HepG2 (cell line): ENCODE data around the gene AMOTL1. TPM values are rescaled to one million over a fixed set of nuclear protein-coding genes. Genes with fewer than 3 reads are reported as not detected.

Source experiments
- ATAC-seq: fragments of 200-7000 bp; cut with Tn5 transposase; 3 replicates; pipeline ENCODE4 v1.9.1; 2020; ENCODE audit warnings: mild to moderate bottlenecking, moderate library complexity
- BruUV-seq: library from RNA; stranded (reverse); fragments of 400-500 nt; replicated peaks from 2 replicates; lab custom pipeline; 2021; lab: Mats Ljungman, UMichigan
- CTCF ChIA-PET: fragments of 300-600 bp; formaldehyde crosslinking; extraction: SDS; loops from one replicate; lab custom pipeline; 2021; ENCODE audit warnings: low total read pairs, inconsistent platforms, low intra/inter-chr PET ratio; lab: Yijun Ruan, JAX
- POLR2A ChIA-PET: fragments of 350-600 bp; sonication (Branson Sonifier 250); formaldehyde crosslinking; loops from one replicate; lab custom pipeline; 2020; ENCODE audit warnings: antibody characterized with exemption, inconsistent platforms; lab: Yijun Ruan, JAX
- DNase-seq: peaks from one replicate; pipeline ENCODE4 v3.0.0-alpha.2; 2015; ENCODE audit warnings: low spot score
- FAIRE-seq: peaks from 3 replicates; lab custom pipeline; 2011; peaks lifted over from hg19 to GRCh38; lab: Jason Lieb, UNC
- H2AFZ ChIP-seq: one replicate; pipeline ENCODE4 v1.6.1; 2011; ENCODE audit warnings: low read length, inconsistent platforms
- H3K27ac ChIP-seq: fragments of 300-600 bp; 3 replicates; pipeline ENCODE4 v1.8.0; 2011; ENCODE audit warnings: mixed run types, mild to moderate bottlenecking, mixed read lengths, low read length, inconsistent platforms; ENCODE audit not compliant: insufficient read depth; ENCODE audit errors: extremely low read length
- H3K27me3 ChIP-seq, 2 experiments: fragments of 200-600 bp in 1 of 2; 2 replicates in 1 of 2; 3 replicates in 1 of 2; pipeline versions ENCODE4 v1.6.0 to v1.8.0; 2011; ENCODE audit warnings: low read length in 2 of 2, mild to moderate bottlenecking in 2 of 2, moderate library complexity in 2 of 2, inconsistent platforms in 1 of 2; ENCODE audit not compliant: insufficient read depth in 2 of 2, control insufficient read depth in 1 of 2
- H3K36me3 ChIP-seq, 2 experiments: fragments of 200-600 bp in 1 of 2; replicated peaks in 1 of 2; 2 replicates in 1 of 2; 3 replicates in 1 of 2; pipeline versions ENCODE4 v1.5.1 to v1.8.0; 2011; ENCODE audit warnings: low read length in 2 of 2, inconsistent platforms in 1 of 2; ENCODE audit not compliant: insufficient read depth in 2 of 2, control insufficient read depth in 1 of 2
- H3K4me1 ChIP-seq: 2 replicates; pipeline ENCODE4 v1.5.1; 2012; ENCODE audit warnings: low read length, inconsistent platforms; ENCODE audit not compliant: insufficient read depth
- H3K4me2 ChIP-seq: 2 replicates; pipeline ENCODE4 v1.6.0; 2011; ENCODE audit warnings: low read depth, low read length, inconsistent platforms
- H3K4me3 ChIP-seq, 3 experiments: fragments of 200-600 bp in 1 of 3; sonication (generic), shearing (Covaris generic) in 1 of 3; replicated peaks in 1 of 3; 2 replicates each; pipeline ENCODE4 v1.5.1; 2011 to 2016; ENCODE audit warnings: low read length in 3 of 3, inconsistent platforms in 2 of 3, low read depth in 2 of 3, mild to moderate bottlenecking in 2 of 3, control low read depth in 1 of 3, mixed read lengths in 1 of 3; ENCODE audit not compliant: insufficient read depth in 1 of 3
- H3K79me2 ChIP-seq: one replicate; pipeline ENCODE4 v1.6.1; 2011; ENCODE audit warnings: low read length, inconsistent platforms; ENCODE audit not compliant: insufficient read depth
- H3K9ac ChIP-seq: 2 replicates; pipeline ENCODE4 v1.6.0; 2011; ENCODE audit warnings: mild to moderate bottlenecking, low read depth, low read length, inconsistent platforms; ENCODE audit not compliant: insufficient read depth
- H3K9me3 ChIP-seq: 2 replicates; pipeline ENCODE4 v1.5.1; 2012; ENCODE audit warnings: mild to moderate bottlenecking, low read length
- H4K20me1 ChIP-seq: 2 replicates; pipeline ENCODE4 v1.6.0; 2011; ENCODE audit warnings: inconsistent platforms, mild to moderate bottlenecking, low read length, moderate library complexity; ENCODE audit not compliant: insufficient read depth
- BCLAF1 ChIP-seq: fragments of 450-650 bp; IDR thresholded peaks from 2 replicates; pipeline ENCODE4 v1.6.1; 2017; ENCODE audit warnings: mild to moderate bottlenecking
- FOXK2 ChIP-seq: fragments of 450-650 bp; IDR thresholded peaks from 2 replicates; pipeline ENCODE4 v1.6.1; 2016
- HOXA7 ChIP-seq: sonication (generic); formaldehyde crosslinking; IDR thresholded peaks from 2 replicates; pipeline ENCODE4 v1.8.1; 2022; ENCODE audit warnings: mild to moderate bottlenecking, missing genetic modification reagents, moderate library complexity
- MLX ChIP-seq: IDR thresholded peaks from 2 replicates; pipeline ENCODE4 v1.6.1; 2016
- PHF21A ChIP-seq: sonication (generic); formaldehyde crosslinking; IDR thresholded peaks from 2 replicates; pipeline ENCODE4 v1.5.0; 2020; ENCODE audit warnings: mild to moderate bottlenecking, missing genetic modification reagents
- THAP7 ChIP-seq: sonication (generic); formaldehyde crosslinking; IDR thresholded peaks from 2 replicates; pipeline ENCODE4 v1.8.1; 2023; ENCODE audit warnings: mild to moderate bottlenecking, missing genetic modification reagents
- ZBTB2 ChIP-seq: sonication (generic); formaldehyde crosslinking; IDR thresholded peaks from 2 replicates; pipeline ENCODE4 v1.8.0; 2022; ENCODE audit warnings: low read depth, missing genetic modification reagents
- ZGPAT ChIP-seq: IDR thresholded peaks from 2 replicates; pipeline ENCODE4 v1.6.1; 2016; ENCODE audit warnings: mild to moderate bottlenecking
- ZNF180 ChIP-seq: sonication (generic); formaldehyde crosslinking; IDR thresholded peaks from 2 replicates; pipeline ENCODE4 v1.4.0; 2020; ENCODE audit warnings: low read depth, missing genetic modification reagents, borderline replicate concordance
- ZNF512B ChIP-seq: sonication (generic); formaldehyde crosslinking; IDR thresholded peaks from 2 replicates; pipeline ENCODE4 v1.5.1; 2020; ENCODE audit warnings: missing genetic modification reagents, mild to moderate bottlenecking, borderline replicate concordance
- ZNF589 ChIP-seq: sonication (generic); formaldehyde crosslinking; conservative IDR thresholded peaks from 2 replicates; pipeline ENCODE4 v1.8.0; 2022; ENCODE audit warnings: mild to moderate bottlenecking, moderate library complexity, missing genetic modification reagents
- ZNF772 ChIP-seq: sonication (generic); formaldehyde crosslinking; IDR thresholded peaks from 2 replicates; pipeline ENCODE4 v1.5.0; 2020; ENCODE audit warnings: mild to moderate bottlenecking, missing genetic modification reagents
- ZZZ3 ChIP-seq: sonication (generic); formaldehyde crosslinking; IDR thresholded peaks from 2 replicates; pipeline ENCODE4 v1.4.0; 2020; ENCODE audit warnings: missing genetic modification reagents, mild to moderate bottlenecking, borderline replicate concordance
- WGBS: methylation state at CpG from one replicate; pipeline ENCODE4 v1.1.6; 2017; ENCODE audit warnings: low lambda C conversion rate; 5-methylcytosine and 5-hydroxymethylcytosine counted together
- in situ Hi-C: cut with HindIII; loops from 2 replicates; pipeline ENCODE4 v1.10.0; 2017; ENCODE audit warnings: low pct_unique_long_range_greater_than_20kb; ENCODE audit not compliant: extremely low pct_ligation_motif_present
- intact Hi-C: fragments of 100-400 bp; cut with micrococcal nuclease; formaldehyde crosslinking; loops from one replicate; pipeline ENCODE4 v1.10.0; 2022; ENCODE audit not compliant: unreplicated experiment
- polyA plus RNA-seq, 8 experiments: library from polyadenylated mRNA; depleted of rRNA in 3 of 8; stranded (reverse) in 7 of 8; unstranded in 1 of 8; fragments of >200 nt; fragmentation: Illumina TruSeq in 4 of 8; extraction: Trizol in 4 of 8; gene quantifications; 2 replicates each; pipeline versions ENCODE4 v1.2.1 to v1.2.3, GENCODE V29; 2011 to 2016; ENCODE audit warnings: low read depth in 4 of 8, missing spikeins in 1 of 8, mixed read lengths in 1 of 8; ENCODE audit not compliant: insufficient read depth in 1 of 8
- total RNA-seq, 5 experiments: library from RNA; depleted of rRNA; stranded (reverse); fragments of >200 nt; fragmentation: Illumina TruSeq; extraction: Trizol; gene quantifications; 2 replicates each; pipeline ENCODE4 v1.2.3, GENCODE V29; 2016; ENCODE audit warnings: low read depth in 1 of 5

AMOTL1 gene
- total and polyA plus RNA-seq, 2 of the 13 experiments (the other 11 are each of a cell fraction or from before 2014, with no cell fraction given), result 0.01 to 0.20 TPM

- DNase-seq (no peak), FAIRE-seq (no peak), ATAC-seq (no peak)
- Histone ChIP-seq H3K9ac (no peak overlapping the region), H3K4me1 (no peaks in the 10 kb centered on the region), H3K27ac (no peak overlapping the region), H3K27me3 (no peaks in the 10 kb centered on the region), H3K36me3 (no peaks in the 10 kb centered on the region), H3K9me3 (no peaks in the 10 kb centered on the region), H3K4me2 (no peak overlapping the region), H3K4me3 (no peak overlapping the region), H4K20me1 (no peaks in the 10 kb centered on the region), H2AFZ (no peak overlapping the region), H3K79me2 (no peaks in the 10 kb centered on the region)
- intact Hi-C loops (no loop called here), in situ Hi-C loops (no loop called here)
- WGBS, result 58% methylated on average over 9 of the region's 9 CpGs
- CTCF ChIA-PET, result no interaction called here
- no TSS peak for BruUV-seq
- POLR2A ChIA-PET, result no interaction called here
- TF ChIP-seq ZNF772 (CRISPR knock-in tag), result no peak
- no peak for TF ChIP-seq ZBTB2 (CRISPR knock-in tag)
- no peak for TF ChIP-seq ZNF589 (CRISPR knock-in tag)
- no peak for TF ChIP-seq ZNF512B (CRISPR knock-in tag)
- TF ChIP-seq ZZZ3 (CRISPR knock-in tag), result no peak
- TF ChIP-seq PHF21A (CRISPR knock-in tag), result no peak
- TF ChIP-seq FOXK2, result no peak
- TF ChIP-seq BCLAF1, result no peak
- no peak for TF ChIP-seq THAP7 (CRISPR knock-in tag)
- no peak for TF ChIP-seq ZNF180 (CRISPR knock-in tag)
- no peak for TF ChIP-seq HOXA7 (CRISPR knock-in tag)
- no peak for TF ChIP-seq ZGPAT
- TF ChIP-seq MLX (CRISPR knock-in tag), result no peak
Observed at GRCh38 chr11:94912806-94913205, 144.7 kb downstream of the AMOTL1 start.
